ENCODE results near the gene GNB1L. TPM values are rescaled to one million over a fixed set of nuclear protein-coding genes. Genes with fewer than 3 reads are reported as not detected.

Gene GNB1L
- polyA plus RNA-seq, 1 donor from 2014 or later = 15.3 TPM

DNA sequence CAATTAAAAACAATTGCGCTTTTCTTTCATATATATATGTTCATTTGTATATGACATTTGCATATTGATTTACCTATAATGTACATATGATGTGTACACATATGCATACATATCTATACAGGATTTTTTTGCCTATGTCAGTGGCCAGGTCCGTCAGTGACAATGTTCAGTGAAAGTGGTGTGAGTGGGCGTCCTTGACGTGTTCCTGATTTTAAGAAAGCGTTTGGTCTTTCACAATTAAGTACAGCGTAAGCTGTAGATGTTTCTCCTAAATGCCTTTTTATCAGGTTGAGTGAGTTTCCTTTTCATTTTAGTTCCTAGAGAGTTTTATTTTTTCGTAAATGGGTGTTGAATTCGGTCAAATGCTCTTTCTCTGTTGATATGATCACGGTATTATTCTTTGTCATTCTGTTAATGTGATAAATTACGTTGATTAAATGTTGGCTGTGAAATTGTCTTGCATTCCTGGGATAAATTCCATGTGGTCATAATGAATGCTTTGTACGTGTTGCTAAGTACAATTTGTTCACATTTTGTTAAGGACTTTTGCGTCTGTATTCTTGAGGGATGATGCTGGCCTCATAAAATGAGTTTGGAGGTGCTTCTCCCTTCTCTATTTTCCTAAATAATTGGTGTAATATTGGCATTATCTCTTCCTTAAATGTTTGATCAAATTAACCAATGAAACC is 10.6 kb upstream of the GNB1L start:
- Mint-ChIP-seq H3K9me3 (no peaks in the 10 kb centered on the region), H3K4me3 (no peak overlapping the region), H3K27me3 (no peaks in the 10 kb centered on the region), H3K4me1 (no peaks in the 10 kb centered on the region), H3K27ac (no peak overlapping the region), H3K36me3 (peaks cover 5% of the 10 kb centered on the region)

DNA sequence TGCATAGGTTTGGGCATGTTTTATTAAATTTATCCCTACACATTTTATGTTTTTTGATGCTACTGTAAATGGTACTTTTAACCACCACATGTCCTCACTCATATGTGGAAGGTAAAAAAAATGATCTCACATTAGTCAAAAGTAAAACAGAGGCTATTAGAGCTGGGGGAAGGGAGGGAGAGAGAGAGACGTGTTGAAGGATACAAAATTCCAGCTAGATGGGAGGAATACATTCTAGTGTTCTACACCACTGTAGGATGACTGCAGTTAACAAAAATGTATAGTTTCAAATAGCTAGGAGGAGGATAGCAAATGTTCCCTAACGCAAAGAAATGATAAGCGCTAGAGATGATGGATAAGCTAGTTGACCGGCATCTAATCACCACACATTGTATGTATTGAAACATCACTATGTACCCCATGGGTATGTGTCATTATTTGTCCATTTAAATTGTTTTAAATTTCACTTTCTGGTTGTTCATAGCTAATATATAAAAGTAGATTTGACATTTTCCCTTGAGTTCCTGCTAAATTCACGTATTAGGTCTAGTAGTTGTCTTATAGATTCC is 9.9 kb upstream of the GNB1L start:
- H3K4me3 Mint-ChIP-seq = no peak overlapping the region
- H3K36me3 Mint-ChIP-seq = peaks cover 6% of the 10 kb centered on the region
- peaks cover 0 to under 1% (median 0%) of the 10 kb centered on the region in 3 donors for H3K4me1 Mint-ChIP-seq
- no peak overlapping the region for H3K27ac Mint-ChIP-seq
- no peaks in the 10 kb centered on the region for H3K27me3 Mint-ChIP-seq
- H3K9me3 Mint-ChIP-seq = no peaks in the 10 kb centered on the region

DNA sequence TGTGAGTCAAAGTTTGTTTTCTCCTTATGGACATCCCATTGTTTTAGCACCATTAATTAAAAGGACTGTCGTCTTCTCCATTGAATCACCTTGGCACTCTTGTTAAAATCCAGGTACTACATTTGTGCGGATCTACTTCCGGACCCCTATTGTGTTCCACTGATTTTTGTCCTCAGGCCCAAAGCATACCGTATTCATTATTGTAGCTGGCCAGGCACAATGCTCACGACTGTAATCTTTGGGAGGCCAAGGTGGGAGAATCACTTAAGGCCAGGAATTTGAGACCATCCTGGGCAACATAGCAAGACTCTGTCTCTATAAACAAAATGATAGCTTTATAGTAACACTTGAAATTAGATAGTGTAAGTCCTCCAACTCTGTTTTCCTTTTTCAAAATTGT is 8.9 kb upstream of the GNB1L start:
- peak overlapping the region in 1 of 4 donors; percentile 43 for H3K4me3 Mint-ChIP-seq
- no peaks in the 10 kb centered on the region for H3K27me3 Mint-ChIP-seq
- no peak overlapping the region for H3K27ac Mint-ChIP-seq
- peaks cover 6% of the 10 kb centered on the region for H3K36me3 Mint-ChIP-seq
- no peaks in the 10 kb centered on the region for H3K9me3 Mint-ChIP-seq
- H3K4me1 Mint-ChIP-seq = peaks cover 0 to 3% (median 0%) of the 10 kb centered on the region in 3 donors

DNA sequence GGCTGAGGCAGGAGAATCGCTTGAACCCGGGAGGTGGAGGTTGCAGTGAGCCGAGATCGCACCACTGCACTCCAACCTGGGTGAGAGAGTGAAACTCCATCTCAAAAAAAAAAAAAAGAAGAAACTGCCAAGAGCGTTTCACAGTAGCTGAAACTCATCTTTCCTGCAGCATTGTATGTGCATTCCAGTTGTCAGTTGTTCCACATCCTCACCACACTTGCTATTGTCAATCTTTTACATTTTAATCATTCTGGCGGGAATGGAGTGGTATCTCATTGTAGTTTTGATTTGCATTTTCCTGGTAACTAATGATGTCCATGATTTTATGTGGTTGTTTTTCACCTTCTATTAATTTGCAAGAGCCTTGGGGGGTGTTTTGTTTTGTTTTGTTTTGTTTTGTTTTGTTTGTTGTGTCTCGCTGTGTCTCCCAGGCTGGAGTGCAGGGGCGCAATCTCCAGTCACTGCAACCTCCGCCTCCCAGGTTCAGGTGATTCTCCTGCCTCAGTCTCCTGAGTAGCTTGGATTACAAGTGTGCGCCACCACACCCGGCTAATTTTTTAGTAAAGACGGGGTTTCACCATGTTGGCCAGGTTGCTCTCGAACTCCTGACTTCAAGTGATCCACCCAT is 8.1 kb upstream of the GNB1L start:
- Mint-ChIP-seq H3K4me3 (no peak overlapping the region), H3K27ac (no peak overlapping the region), H3K36me3 (peaks cover 6% of the 10 kb centered on the region), H3K27me3 (no peaks in the 10 kb centered on the region), H3K9me3 (no peaks in the 10 kb centered on the region), H3K4me1 (peaks cover 0 to 3% (median 0%) of the 10 kb centered on the region in 3 donors)

DNA sequence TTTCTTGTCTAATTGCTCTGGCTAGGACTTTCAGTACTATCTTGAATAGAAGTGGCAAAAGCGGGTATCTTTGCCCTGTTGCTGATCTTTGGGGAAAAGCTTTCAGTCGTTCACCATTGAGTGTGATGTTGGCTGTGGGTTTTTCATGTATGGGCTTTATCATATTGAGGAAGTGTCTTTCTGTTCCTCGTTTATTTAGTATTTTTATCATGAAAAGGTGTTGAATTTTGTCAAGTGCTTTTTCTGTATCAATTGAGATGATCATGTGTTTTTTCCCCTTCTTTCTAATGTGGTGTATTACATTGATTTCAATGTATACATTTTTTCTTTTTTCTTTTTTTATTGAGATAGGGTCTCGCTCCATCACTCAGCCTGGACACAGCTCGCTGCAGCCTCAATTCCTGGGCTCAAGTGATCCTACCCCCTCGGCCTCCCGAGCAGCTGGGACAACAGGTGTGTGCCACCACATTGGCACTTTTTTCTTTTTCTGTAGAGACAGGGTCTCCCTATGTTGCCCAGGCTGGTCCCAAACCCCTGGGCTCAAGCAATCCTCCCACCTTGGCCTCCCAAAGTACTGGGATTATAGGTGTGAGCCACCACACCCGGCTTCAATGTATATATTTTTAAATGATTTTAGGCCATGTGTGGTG is 5.3 kb upstream of the GNB1L start:
- H3K27ac Mint-ChIP-seq = no peak overlapping the region

DNA sequence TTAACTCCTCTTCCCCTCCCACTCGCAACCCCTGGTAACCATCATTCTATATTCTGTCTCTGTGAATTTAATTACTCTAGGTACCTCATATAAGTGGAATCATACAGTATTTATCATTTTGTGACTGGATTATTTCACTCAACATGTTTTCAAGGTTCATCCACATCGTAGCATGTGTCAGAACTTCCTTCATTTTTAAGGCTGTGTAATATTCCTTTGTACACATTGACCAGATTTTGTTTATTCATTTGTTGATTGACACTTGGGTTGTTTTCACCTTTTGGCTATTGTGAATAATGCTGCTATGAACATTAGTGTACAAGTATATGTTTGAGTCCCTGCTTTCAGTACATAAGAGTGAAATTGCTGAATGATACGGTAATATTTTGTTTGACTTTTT is 2.7 kb upstream of the GNB1L start:
- peaks cover 5% of the 10 kb centered on the region for H3K36me3 Mint-ChIP-seq
- peak overlapping the region in 2 of 4 donors; percentile 14 to 93 for H3K4me3 Mint-ChIP-seq
- no peaks in the 10 kb centered on the region for H3K27me3 Mint-ChIP-seq
- peaks cover 21 to 26% (median 24%) of the 10 kb centered on the region in 3 donors for H3K4me1 Mint-ChIP-seq
- H3K9me3 Mint-ChIP-seq = no peaks in the 10 kb centered on the region
- peak overlapping the region in 2 of 3 donors; percentile 66 to 69 for H3K27ac Mint-ChIP-seq

More for the DNA sequence above, 5.3 kb upstream of the GNB1L start:
- Mint-ChIP-seq H3K27me3 (no peaks in the 10 kb centered on the region), H3K36me3 (peaks cover 8% of the 10 kb centered on the region), H3K4me3 (peak overlapping the region in 1 of 4 donors; percentile 23), H3K9me3 (no peaks in the 10 kb centered on the region), H3K4me1 (peaks cover 9 to 11% (median 10%) of the 10 kb centered on the region in 3 donors)

DNA sequence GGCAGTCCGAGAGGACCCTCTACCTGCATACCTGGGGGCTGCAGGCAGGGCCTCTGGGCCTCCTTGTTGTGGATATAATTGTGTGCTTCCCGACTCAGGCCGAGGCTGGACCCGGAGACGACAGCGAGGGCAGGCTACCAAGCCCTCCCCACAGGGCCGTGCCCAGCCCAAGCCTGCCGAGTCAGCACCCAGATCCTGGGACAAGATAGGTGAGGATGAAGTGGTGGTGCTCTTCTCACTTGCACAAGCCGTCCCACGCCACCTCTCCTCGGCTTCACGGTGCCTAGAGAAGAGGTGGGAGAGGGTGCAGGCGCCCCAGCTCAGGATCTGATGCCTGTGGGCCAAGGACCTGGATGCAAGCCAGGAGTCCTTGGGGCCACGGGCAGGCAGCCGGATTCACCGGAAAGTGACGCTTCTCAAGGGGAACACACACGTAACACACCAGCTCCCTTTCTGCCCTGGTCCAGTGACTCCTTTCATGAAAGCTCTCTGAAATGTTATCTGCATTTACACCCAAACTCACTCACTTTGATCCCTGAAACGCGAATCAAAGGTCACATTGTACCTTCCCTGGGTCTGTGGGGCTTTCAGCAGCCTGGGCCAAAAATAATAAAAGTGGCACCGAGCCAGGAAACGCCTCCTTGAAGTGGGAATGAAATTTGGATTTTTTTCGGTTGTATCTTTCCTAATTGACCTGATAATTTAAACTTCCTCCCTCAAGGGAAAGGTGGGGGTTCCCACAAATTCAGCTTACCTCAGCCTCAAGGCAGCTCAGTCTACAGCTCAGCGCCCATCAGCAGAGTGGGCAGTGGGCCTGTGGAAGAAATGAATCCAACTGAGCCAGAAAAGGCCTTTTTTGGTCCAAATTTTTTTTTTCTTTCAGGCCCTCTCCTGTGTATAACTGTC is 1.1 kb upstream of the GNB1L start:
- H3K4me1 Mint-ChIP-seq = peaks cover 21 to 26% (median 26%) of the 10 kb centered on the region in 3 donors
- no peaks in the 10 kb centered on the region for H3K27me3 Mint-ChIP-seq
- H3K4me3 Mint-ChIP-seq = peak overlapping the region; percentile 92 to 96 (median 94)
- H3K9me3 Mint-ChIP-seq = no peaks in the 10 kb centered on the region
- H3K27ac Mint-ChIP-seq = peak overlapping the region; percentile 69 to 96 (median 95)
- H3K36me3 Mint-ChIP-seq = peaks cover 4% of the 10 kb centered on the region

DNA sequence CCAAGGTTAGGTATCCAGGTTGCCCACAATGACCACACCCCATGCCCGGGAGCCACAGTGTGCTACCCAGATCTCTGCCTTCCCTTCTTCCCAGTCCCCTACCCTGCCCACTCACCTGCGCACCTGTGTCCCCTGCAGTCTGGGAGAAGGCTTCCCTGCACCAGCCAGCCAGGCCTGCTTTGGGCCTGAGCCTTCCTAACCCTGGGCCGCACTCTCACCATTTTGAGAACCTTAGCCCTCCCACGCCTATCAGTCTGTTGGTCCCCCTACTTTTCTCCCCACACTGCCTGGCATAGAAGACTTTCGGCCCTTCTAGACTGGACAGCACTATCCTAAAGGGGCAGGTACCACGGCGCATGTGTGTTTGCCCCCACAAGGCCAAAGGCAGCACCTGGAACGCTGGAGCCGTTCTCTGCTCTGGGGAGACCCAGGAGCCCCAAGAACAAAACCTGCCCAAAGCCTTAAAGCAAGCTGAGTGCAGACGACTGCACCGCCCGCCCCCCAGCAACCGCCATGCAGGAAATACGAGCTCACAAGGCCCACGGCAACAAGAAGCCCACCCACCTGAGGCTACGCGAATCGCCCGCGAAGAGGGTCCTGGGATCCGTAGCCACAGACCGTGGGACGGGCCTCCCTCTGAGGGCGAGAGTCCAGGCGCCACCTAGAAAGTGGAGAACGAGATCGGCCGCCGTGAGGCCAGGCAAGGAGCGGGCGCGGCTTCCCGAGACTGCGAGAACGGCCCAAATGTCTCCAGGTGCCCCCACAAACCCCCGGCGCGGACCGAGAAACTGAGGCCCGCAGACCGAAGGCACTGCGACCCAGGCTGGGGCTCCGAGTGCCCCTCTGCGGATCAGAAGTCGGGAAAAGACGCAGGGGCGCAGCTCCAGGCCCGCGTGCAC is 546 bp downstream of the GNB1L start:
- H3K9me3 Mint-ChIP-seq = no peaks in the 10 kb centered on the region
- H3K4me3 Mint-ChIP-seq = peak overlapping the region; percentile 92 to 96 (median 94)
- H3K4me1 Mint-ChIP-seq = peaks cover 18 to 26% (median 26%) of the 10 kb centered on the region in 3 donors
- H3K27me3 Mint-ChIP-seq = no peaks in the 10 kb centered on the region
- peak overlapping the region; percentile 86 to 96 (median 89) for H3K27ac Mint-ChIP-seq
- peaks cover 4% of the 10 kb centered on the region for H3K36me3 Mint-ChIP-seq

DNA sequence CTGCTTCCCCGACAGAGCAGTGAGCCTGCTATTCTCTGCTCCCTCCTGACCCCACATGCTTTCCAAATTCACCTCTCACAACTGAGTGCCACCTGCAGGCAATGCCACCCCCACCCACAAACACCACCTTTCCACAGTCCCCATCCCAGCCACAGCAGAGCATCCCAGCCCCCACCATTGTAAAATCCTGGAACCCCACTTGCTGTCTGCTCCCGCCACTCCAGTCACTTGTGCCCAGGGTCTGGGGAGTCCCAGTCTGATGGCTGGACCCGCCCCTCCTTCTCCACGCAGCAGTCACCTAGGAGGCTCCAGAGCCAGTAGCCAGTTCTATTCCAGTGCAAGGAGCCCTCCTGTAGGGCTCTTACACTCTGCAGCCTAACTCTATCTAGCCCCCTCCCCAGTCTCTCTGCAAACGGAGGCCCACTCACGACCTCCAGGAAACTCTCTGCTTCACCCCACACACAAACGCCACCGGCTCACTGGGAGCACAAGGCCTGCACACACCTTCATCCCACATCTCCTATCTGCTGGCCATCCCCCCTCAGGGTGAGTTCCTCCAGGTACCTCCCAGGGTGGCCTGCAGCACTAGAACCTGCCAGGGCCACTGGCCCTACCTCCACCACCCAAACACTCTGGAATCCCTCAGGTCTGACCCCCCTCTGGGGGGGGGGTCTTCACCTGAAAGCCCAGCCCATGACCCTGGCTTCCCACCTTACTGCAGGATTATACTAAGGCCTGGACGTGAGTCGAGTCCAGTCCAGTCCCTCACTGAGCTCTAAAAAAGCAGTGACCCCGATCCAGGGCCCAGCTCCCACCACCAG is 1.4 kb downstream of the GNB1L start:
- H3K27me3 Mint-ChIP-seq = no peaks in the 10 kb centered on the region
- peaks cover 18 to 26% (median 26%) of the 10 kb centered on the region in 3 donors for H3K4me1 Mint-ChIP-seq
- no peaks in the 10 kb centered on the region for H3K9me3 Mint-ChIP-seq
- H3K36me3 Mint-ChIP-seq = peaks cover 4% of the 10 kb centered on the region
- peak overlapping the region; percentile 92 to 96 (median 94) for H3K4me3 Mint-ChIP-seq
- H3K27ac Mint-ChIP-seq = peak overlapping the region in 2 of 3 donors; percentile 89 to 96

DNA sequence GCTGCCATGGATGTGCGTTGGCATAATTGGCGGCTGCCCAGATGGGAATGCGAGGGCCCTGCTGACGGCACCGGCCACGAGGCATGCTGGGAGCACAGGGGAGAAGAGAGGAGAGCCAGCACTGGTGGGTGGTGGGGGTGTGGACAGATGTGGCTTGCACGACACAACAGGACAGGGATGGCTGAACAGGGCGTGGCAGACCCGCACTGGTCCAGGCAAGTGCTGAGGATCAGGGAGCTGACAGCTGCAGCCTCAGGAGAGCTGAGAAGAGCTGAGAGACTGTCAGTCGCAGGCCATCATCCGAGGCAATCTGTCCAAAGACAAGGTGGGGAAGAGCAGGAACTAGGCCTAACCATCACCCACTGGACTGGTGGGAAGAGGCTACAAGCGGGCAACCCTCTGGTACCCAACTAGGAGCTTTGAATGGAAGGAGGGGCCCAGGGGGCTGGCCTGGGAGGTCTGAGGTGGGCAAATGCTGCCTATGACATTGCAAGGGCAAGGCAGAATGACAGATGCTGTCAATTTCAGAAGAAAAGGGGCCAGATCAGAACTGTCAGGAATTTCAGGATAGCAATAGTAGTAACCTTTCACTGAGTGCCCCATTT is 2.4 kb downstream of the GNB1L start:
- H3K9me3 Mint-ChIP-seq = no peaks in the 10 kb centered on the region
- H3K4me1 Mint-ChIP-seq = peaks cover 18 to 25% (median 23%) of the 10 kb centered on the region in 3 donors
- H3K36me3 Mint-ChIP-seq = peaks cover 4% of the 10 kb centered on the region
- peak overlapping the region in 1 of 3 donors; percentile 89 for H3K27ac Mint-ChIP-seq
- H3K27me3 Mint-ChIP-seq = no peaks in the 10 kb centered on the region
- peak overlapping the region in 2 of 4 donors; percentile 13 to 93 for H3K4me3 Mint-ChIP-seq

DNA sequence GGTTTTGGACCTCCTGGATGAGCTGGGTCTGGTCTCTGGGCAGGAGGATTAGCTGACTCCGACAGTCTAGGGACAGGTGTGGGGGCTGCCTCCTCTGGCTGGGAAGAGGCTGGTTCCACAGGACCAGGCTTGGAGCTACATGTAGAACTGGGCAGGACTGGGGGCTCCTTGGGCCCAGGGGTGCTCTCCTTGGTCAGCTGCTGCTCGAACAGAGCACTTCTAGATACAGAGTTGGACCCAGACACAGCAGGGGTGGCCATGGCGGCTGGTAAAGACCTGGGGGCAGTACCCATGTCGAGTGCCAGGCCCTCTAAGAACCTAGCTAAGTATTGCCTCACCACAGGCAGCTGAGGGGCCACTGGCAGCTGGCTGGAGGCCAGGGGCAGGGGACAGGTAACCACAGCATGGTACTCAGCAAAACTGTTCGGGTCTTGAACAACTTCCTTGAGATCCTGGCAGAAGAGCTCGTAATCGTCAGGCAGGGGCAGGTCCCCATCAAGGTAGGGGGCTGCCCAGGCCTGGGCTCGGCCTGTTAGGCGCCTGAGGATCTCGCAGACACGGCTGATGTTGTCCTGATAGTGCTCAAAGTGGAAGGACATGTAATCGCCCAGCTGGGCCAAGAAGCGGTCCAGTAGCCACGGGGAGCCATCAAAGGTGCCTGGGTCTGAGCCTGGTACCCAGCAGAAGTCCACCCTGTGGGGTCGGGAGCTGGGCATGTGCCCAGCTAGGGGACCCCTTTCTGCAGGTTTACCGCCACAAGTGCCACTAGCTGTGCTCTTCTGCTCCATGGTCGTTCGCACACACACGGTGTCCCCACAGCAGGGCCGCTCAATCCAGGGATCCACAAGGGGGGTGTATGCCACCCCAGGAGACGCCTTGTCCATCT is 3.1 kb downstream of the GNB1L start:
- H3K27me3 Mint-ChIP-seq = no peaks in the 10 kb centered on the region
- H3K27ac Mint-ChIP-seq = peak overlapping the region in 1 of 3 donors; percentile 42
- H3K4me1 Mint-ChIP-seq = peaks cover 18 to 22% (median 21%) of the 10 kb centered on the region in 3 donors
- H3K4me3 Mint-ChIP-seq = peak overlapping the region in 1 of 4 donors; percentile 93
- peaks cover 2% of the 10 kb centered on the region for H3K36me3 Mint-ChIP-seq
- no peaks in the 10 kb centered on the region for H3K9me3 Mint-ChIP-seq

DNA sequence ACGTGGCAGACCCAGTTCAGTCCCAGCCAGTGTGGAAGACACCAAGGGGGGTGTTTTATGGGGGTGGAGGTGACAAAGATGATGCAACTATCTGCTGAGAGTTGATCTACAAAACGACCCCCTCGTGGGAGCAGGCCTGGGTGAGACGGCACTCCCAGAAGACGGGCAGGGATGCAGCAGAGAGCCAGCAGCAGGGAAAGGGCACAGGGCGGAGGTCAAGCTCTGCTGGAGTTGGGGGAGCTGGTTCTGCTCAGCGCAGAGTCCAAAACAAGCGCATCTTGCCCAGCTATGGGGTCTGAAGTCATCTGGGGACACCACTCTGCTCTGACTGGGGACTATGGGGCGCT is 3.9 kb downstream of the GNB1L start:
- Mint-ChIP-seq H3K27ac (peak overlapping the region in 2 of 3 donors; percentile 42 to 67), H3K4me1 (peaks cover 12 to 21% (median 16%) of the 10 kb centered on the region in 3 donors), H3K27me3 (no peaks in the 10 kb centered on the region), H3K36me3 (peaks cover 2% of the 10 kb centered on the region), H3K9me3 (no peaks in the 10 kb centered on the region), H3K4me3 (peak overlapping the region in 1 of 4 donors; percentile 14)
